ENCODE measurements around the gene GPR21. TPM values are rescaled to one million over a fixed set of nuclear protein-coding genes. Genes with fewer than 3 reads are reported as not detected.

The GPR21 gene
- total and polyA plus RNA-seq, 8 donors: 0.16 to 0.97 (median 0.55) TPM; not detected in 3

- peak; percentile 30 to 57 (median 48) for TF ChIP-seq CTCF (IDR thresholded peaks at IDR 0.05)
- Histone ChIP-seq H3K36me3 (peaks cover 0 to 19% (median 5%) of the 10 kb centered on the region in 3 donors), H3K4me3 (no peak overlapping the region), H3K27me3 (no peaks in the 10 kb centered on the region), H3K4me1 (peaks cover 0 to 4% (median 2%) of the 10 kb centered on the region in 3 donors), H3K9me3 (no peaks in the 10 kb centered on the region), H3K27ac (no peak overlapping the region)
- 46 to 49% methylated on average over 4 of the region's 4 CpGs for WGBS, 2 donors
- intact Hi-C loops (cut with DNase I): loop anchor here in 1 of 3 donors (10.0 kb wide), 1 partner anchor 527 kb away; no protein-coding TSS in a partner anchor
- peak in 1 of 6 donors; percentile 35 for DNase-seq
- FAIRE-seq: peak; percentile 95
- ATAC-seq: peak; percentile 69 to 93 (median 90)
These were observed 42.1 kb upstream of the GPR21 start for GRCh38 chr9:122991370-122991830.

GRCh38 chr9:122996586-122996985 lies 36.9 kb upstream of the GPR21 start:
- no peaks in the 10 kb centered on the region for H3K27me3 ChIP-seq
- no peak overlapping the region for H3K27ac ChIP-seq
- H3K36me3 ChIP-seq: peaks cover 0 to 20% (median 3%) of the 10 kb centered on the region in 3 donors
- H3K4me3 ChIP-seq: no peak overlapping the region
- FAIRE-seq (no peak), ATAC-seq (no peak), DNase-seq (no peak)
- H3K4me1 ChIP-seq: peaks cover 0 to 9% (median 6%) of the 10 kb centered on the region in 3 donors
- 36 to 37% methylated on average over 1 of the region's 1 CpG for WGBS, 2 donors
- intact Hi-C loops (cut with DNase I): loop anchor here in 1 of 3 donors (10.0 kb wide), 1 partner anchor 532 kb away; no protein-coding TSS in a partner anchor
- H3K9me3 ChIP-seq: no peaks in the 10 kb centered on the region
- no peak for TF ChIP-seq CTCF (IDR thresholded peaks at IDR 0.05)

GRCh38 chr9:122998448-122998847 lies 35.0 kb upstream of the GPR21 start:
- TF ChIP-seq CTCF (IDR thresholded peaks at IDR 0.05): no peak

GRCh38 chr9:123000371-123001068 lies 32.9 kb upstream of the GPR21 start:
- no peak for ATAC-seq
- H3K4me3 ChIP-seq: no peak overlapping the region
- FAIRE-seq: no peak
- peaks cover 0 to 20% (median 3%) of the 10 kb centered on the region in 3 donors for H3K36me3 ChIP-seq
- H3K27ac ChIP-seq: no peak overlapping the region
- peaks cover 0 to 9% (median 6%) of the 10 kb centered on the region in 3 donors for H3K4me1 ChIP-seq
- DNase-seq: no peak
- no peak for TF ChIP-seq CTCF (IDR thresholded peaks at IDR 0.05)
- no peaks in the 10 kb centered on the region for H3K9me3 ChIP-seq
- no peaks in the 10 kb centered on the region for H3K27me3 ChIP-seq
- WGBS, 2 donors: 96 to 98% methylated on average over 1 of the region's 1 CpG
- intact Hi-C loops (cut with DNase I): no loop called here

More at GRCh38 chr9:122998448-122998847, 35.0 kb upstream of the GPR21 start:
- peaks cover 0 to 20% (median 3%) of the 10 kb centered on the region in 3 donors for H3K36me3 ChIP-seq
- ATAC-seq (no peak), FAIRE-seq (no peak), DNase-seq (no peak)
- no peaks in the 10 kb centered on the region for H3K27me3 ChIP-seq
- intact Hi-C loops (cut with DNase I): loop anchor here in 1 of 3 donors (10.0 kb wide), 1 partner anchor 534 kb away; no protein-coding TSS in a partner anchor
- 82% methylated on average over 5 of the region's 5 CpGs for WGBS, 2 donors
- peaks cover 0 to 9% (median 6%) of the 10 kb centered on the region in 3 donors for H3K4me1 ChIP-seq
- H3K27ac ChIP-seq: no peak overlapping the region
- H3K4me3 ChIP-seq: no peak overlapping the region
- no peaks in the 10 kb centered on the region for H3K9me3 ChIP-seq

- Histone ChIP-seq H3K4me3 (no peak overlapping the region), H3K36me3 (peaks cover 0 to 13% (median 3%) of the 10 kb centered on the region in 3 donors)
- no peak for FAIRE-seq
These were observed 30.7 kb upstream of the GPR21 start for GRCh38 chr9:123002754-123003153.

More at GRCh38 chr9:123002754-123003153, 30.7 kb upstream of the GPR21 start:
- DNase-seq (no peak), ATAC-seq (no peak)
- H3K27me3 ChIP-seq: no peaks in the 10 kb centered on the region
- H3K9me3 ChIP-seq: no peaks in the 10 kb centered on the region
- no peaks in the 10 kb centered on the region for H3K4me1 ChIP-seq
- H3K27ac ChIP-seq: no peak overlapping the region
- TF ChIP-seq CTCF (IDR thresholded peaks at IDR 0.05): no peak
- intact Hi-C loops (cut with DNase I): no loop called here
- WGBS, 2 donors: 81 to 86% methylated on average over 5 of the region's 5 CpGs

Measured in pancreas (tissue), 10 donors.